Neural cell (in vitro differentiated cells): Measurements from ENCODE around the gene IKZF5. TPM values are rescaled to one million over a fixed set of nuclear protein-coding genes. Genes with fewer than 3 reads are reported as not detected.

Experiments
- H2AFZ ChIP-seq: fragments of 200-600, 300-800 bp; sonication (generic), shearing (Covaris generic); 2 replicates; pipeline ENCODE4 v1.6.0; 2014; ENCODE audit warnings: low read depth, mild to moderate bottlenecking, antibody characterized with exemption, low read length, moderate library complexity
- H3F3A ChIP-seq: fragments of 200-600 bp; shearing (Covaris generic); 2 replicates; pipeline ENCODE4 v1.6.1; 2016; ENCODE audit warnings: mild to moderate bottlenecking, moderate library complexity, mixed read lengths, antibody characterized with exemption, low read length; ENCODE audit not compliant: insufficient read depth, poor library complexity, severe bottlenecking
- H3K27ac ChIP-seq: fragments of 200-600, 300-800 bp; sonication (generic), shearing (Covaris generic); 2 replicates; pipeline ENCODE4 v1.5.1; 2014; ENCODE audit warnings: mild to moderate bottlenecking, low read length, moderate library complexity
- H3K27me3 ChIP-seq: fragments of 300-800, 200-600 bp; sonication (generic), shearing (Covaris generic); 2 replicates; pipeline ENCODE4 v1.6.0; 2014; ENCODE audit warnings: mild to moderate bottlenecking, low read depth, low read length, moderate library complexity; ENCODE audit not compliant: insufficient read depth
- H3K36me3 ChIP-seq: fragments of 300-800, 200-600 bp; sonication (generic), shearing (Covaris generic); 2 replicates; pipeline ENCODE4 v1.5.1; 2014; ENCODE audit warnings: mild to moderate bottlenecking, antibody characterized with exemption, low read length, moderate library complexity; ENCODE audit not compliant: insufficient read depth
- H3K4me2 ChIP-seq: fragments of 300-800, 200-600 bp; sonication (generic), shearing (Covaris generic); 2 replicates; pipeline ENCODE4 v1.6.0; 2014; ENCODE audit warnings: mild to moderate bottlenecking, low read length
- H3K4me3 ChIP-seq: fragments of 300-800, 200-600 bp; sonication (generic), shearing (Covaris generic); 2 replicates; pipeline ENCODE4 v1.5.1; 2014; ENCODE audit warnings: mild to moderate bottlenecking, low read length, moderate library complexity
- H3K79me2 ChIP-seq: fragments of 200-600 bp; shearing (Covaris generic); replicated peaks from 2 replicates; pipeline ENCODE4 v1.6.0; 2014; ENCODE audit warnings: mild to moderate bottlenecking, low read length, moderate library complexity; ENCODE audit not compliant: insufficient read depth
- H3K9ac ChIP-seq: fragments of 300-800, 200-600 bp; sonication (generic), shearing (Covaris generic); 2 replicates; pipeline ENCODE4 v1.6.1; 2016; ENCODE audit warnings: mild to moderate bottlenecking, low read length, mixed read lengths
- H3K9me2 ChIP-seq: fragments of 200-600 bp; shearing (Covaris generic); 2 replicates; pipeline ENCODE4 v1.6.1; 2016; ENCODE audit warnings: mild to moderate bottlenecking, low read length, mixed read lengths; ENCODE audit not compliant: insufficient read depth
- H3K9me3 ChIP-seq: fragments of 200-600, 300-800 bp; sonication (generic), shearing (Covaris generic); 2 replicates; pipeline ENCODE4 v1.6.1; 2016; ENCODE audit warnings: mild to moderate bottlenecking, mixed run types, low read length, moderate library complexity, mixed read lengths
- H4K20me1 ChIP-seq: fragments of 200-600 bp; shearing (Covaris generic); 2 replicates; pipeline ENCODE4 v1.6.1; 2016; ENCODE audit warnings: mild to moderate bottlenecking, mixed run types; ENCODE audit not compliant: insufficient read depth
- EP300 ChIP-seq: fragments of 450-650 bp; conservative IDR thresholded peaks from 2 replicates; pipeline ENCODE4 v1.6.1; 2014; ENCODE audit warnings: antibody characterized with exemption, mild to moderate bottlenecking, moderate library complexity; ENCODE audit not compliant: poor library complexity, severe bottlenecking
- EZH2 ChIP-seq: fragments of 200-600, 300-800 bp; shearing (Covaris generic), sonication (generic); IDR thresholded peaks from 2 replicates; pipeline ENCODE4 v1.6.1; 2014; ENCODE audit warnings: antibody characterized with exemption, low read length, borderline replicate concordance, mild to moderate bottlenecking; ENCODE audit not compliant: insufficient read depth, poor library complexity, severe bottlenecking
- MXI1 ChIP-seq: fragments of 450-650 bp; conservative IDR thresholded peaks from 2 replicates; pipeline ENCODE4 v1.6.1; 2014; ENCODE audit warnings: antibody characterized with exemption, mild to moderate bottlenecking; ENCODE audit not compliant: poor library complexity, severe bottlenecking
- POLR2AphosphoS5 ChIP-seq: IDR thresholded peaks from 2 replicates; pipeline ENCODE4 v1.6.1; 2012
- RAD21 ChIP-seq: fragments of 450-650 bp; conservative IDR thresholded peaks from 2 replicates; pipeline ENCODE4 v1.6.1; 2014; ENCODE audit warnings: antibody characterized with exemption, mild to moderate bottlenecking, moderate library complexity
- SMC3 ChIP-seq: fragments of 450-650 bp; conservative IDR thresholded peaks from 2 replicates; pipeline ENCODE4 v1.6.1; 2014; ENCODE audit warnings: antibody characterized with exemption, mild to moderate bottlenecking, moderate library complexity; ENCODE audit not compliant: poor library complexity
- TAF1 ChIP-seq: IDR thresholded peaks from 2 replicates; pipeline ENCODE4 v1.6.1; 2012; ENCODE audit warnings: low read depth
- polyA plus RNA-seq: library from polyadenylated mRNA; depleted of rRNA; stranded (reverse); fragments of >200 nt; gene quantifications from 2 replicates; pipeline ENCODE4 v1.2.3, GENCODE V29; 2014
- TF ChIP-seq, protein P1 (sequence below): fragments of 450-650 bp; IDR thresholded peaks from 2 replicates; pipeline ENCODE4 v1.5.1; 2014; ENCODE audit warnings: antibody characterized with exemption, mild to moderate bottlenecking, moderate library complexity; ENCODE audit not compliant: poor library complexity, severe bottlenecking
- TF ChIP-seq, protein P2 (sequence below): IDR thresholded peaks from 2 replicates; pipeline ENCODE4 v1.6.1; 2012; ENCODE audit warnings: borderline replicate concordance

The IKZF5 gene
- polyA plus RNA-seq, 1 donor from 2014 or later = 11.0 TPM

DNA sequence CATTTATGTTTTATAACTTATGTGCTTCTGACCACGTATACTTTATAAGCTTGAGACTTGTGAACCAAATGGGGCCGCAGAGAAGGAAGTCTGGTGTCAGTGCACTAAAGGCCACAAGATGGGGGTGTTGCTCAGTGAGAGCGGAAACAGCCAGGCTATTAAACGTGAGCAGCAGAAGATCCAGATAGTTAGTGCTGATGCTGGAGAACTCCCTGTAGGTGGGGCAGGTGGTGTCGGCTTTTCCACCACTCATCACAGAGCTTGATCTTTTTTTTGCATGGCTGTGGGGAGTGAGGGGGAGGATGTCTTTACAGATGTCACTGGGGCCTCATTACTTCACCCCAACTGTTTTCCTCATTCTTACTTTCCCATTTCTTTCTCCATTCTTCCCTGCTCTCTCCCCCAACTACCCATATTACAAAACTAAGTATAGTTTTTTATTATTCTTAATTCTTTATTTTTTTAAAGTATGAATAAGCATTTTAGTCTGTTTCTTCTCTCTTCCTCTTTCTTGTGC lies 34.9 kb upstream of the IKZF5 start:
- Histone ChIP-seq H4K20me1 (no peaks in the 10 kb centered on the region), H2AFZ (no peak overlapping the region), H3K4me3 (no peak overlapping the region), H3K79me2 (no peaks in the 10 kb centered on the region), H3K27ac (no peak overlapping the region), H3K9ac (no peak overlapping the region), H3K9me2 (no peaks in the 10 kb centered on the region), H3K4me2 (no peak overlapping the region), H3K9me3 (no peaks in the 10 kb centered on the region), H3K27me3 (no peaks in the 10 kb centered on the region), H3K36me3 (peaks cover 5% of the 10 kb centered on the region), H3F3A (no peaks in the 10 kb centered on the region)
- TF ChIP-seq POLR2AphosphoS5 (no peak), EZH2 (no peak), SMC3 (peak; percentile 92), EP300 (no peak), RAD21 (peak; percentile 91), MXI1 (no peak), TAF1 (no peak)
- TF ChIP-seq, protein P1, sequence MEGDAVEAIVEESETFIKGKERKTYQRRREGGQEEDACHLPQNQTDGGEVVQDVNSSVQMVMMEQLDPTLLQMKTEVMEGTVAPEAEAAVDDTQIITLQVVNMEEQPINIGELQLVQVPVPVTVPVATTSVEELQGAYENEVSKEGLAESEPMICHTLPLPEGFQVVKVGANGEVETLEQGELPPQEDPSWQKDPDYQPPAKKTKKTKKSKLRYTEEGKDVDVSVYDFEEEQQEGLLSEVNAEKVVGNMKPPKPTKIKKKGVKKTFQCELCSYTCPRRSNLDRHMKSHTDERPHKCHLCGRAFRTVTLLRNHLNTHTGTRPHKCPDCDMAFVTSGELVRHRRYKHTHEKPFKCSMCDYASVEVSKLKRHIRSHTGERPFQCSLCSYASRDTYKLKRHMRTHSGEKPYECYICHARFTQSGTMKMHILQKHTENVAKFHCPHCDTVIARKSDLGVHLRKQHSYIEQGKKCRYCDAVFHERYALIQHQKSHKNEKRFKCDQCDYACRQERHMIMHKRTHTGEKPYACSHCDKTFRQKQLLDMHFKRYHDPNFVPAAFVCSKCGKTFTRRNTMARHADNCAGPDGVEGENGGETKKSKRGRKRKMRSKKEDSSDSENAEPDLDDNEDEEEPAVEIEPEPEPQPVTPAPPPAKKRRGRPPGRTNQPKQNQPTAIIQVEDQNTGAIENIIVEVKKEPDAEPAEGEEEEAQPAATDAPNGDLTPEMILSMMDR = peak; percentile 89
- TF ChIP-seq, protein P2, sequence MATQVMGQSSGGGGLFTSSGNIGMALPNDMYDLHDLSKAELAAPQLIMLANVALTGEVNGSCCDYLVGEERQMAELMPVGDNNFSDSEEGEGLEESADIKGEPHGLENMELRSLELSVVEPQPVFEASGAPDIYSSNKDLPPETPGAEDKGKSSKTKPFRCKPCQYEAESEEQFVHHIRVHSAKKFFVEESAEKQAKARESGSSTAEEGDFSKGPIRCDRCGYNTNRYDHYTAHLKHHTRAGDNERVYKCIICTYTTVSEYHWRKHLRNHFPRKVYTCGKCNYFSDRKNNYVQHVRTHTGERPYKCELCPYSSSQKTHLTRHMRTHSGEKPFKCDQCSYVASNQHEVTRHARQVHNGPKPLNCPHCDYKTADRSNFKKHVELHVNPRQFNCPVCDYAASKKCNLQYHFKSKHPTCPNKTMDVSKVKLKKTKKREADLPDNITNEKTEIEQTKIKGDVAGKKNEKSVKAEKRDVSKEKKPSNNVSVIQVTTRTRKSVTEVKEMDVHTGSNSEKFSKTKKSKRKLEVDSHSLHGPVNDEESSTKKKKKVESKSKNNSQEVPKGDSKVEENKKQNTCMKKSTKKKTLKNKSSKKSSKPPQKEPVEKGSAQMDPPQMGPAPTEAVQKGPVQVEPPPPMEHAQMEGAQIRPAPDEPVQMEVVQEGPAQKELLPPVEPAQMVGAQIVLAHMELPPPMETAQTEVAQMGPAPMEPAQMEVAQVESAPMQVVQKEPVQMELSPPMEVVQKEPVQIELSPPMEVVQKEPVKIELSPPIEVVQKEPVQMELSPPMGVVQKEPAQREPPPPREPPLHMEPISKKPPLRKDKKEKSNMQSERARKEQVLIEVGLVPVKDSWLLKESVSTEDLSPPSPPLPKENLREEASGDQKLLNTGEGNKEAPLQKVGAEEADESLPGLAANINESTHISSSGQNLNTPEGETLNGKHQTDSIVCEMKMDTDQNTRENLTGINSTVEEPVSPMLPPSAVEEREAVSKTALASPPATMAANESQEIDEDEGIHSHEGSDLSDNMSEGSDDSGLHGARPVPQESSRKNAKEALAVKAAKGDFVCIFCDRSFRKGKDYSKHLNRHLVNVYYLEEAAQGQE = no peak

DNA sequence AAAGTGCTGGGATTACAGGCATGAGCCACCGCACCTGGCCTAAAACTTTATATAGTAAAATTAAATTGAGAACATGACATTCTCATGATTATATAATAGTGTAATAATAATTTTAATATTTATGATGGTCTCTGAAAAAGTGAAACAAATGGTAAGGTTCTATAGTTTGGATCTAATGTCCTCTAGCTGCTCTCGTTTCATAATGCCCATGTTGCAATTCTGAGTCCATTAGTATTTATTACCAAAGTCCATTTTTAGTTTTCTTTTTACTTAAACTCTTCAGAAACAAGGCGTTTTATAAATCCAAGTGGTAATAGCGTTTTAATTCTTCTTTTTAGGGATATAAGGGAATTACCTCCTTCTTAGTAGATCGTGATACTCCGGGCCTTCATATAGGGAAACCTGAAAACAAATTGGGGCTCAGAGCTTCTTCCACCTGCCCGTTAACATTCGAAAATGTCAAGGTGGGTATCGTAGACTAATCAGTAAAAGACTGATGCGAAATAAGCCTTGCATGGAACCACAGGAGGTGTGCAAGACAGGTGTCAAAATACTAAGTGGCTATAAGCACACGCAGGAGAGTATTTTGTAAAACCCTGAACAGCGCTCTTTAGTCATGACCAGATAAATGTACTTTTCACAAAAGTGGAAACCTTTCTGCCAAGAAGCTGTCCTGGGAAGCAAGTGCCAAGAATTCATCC lies 34.3 kb upstream of the IKZF5 start:
- H3K9me2 ChIP-seq = no peaks in the 10 kb centered on the region
- H3K36me3 ChIP-seq = peaks cover 5% of the 10 kb centered on the region
- H3K79me2 ChIP-seq = no peaks in the 10 kb centered on the region
- H2AFZ ChIP-seq = no peak overlapping the region
- no peak for TF ChIP-seq MXI1
- TF ChIP-seq RAD21 = no peak
- no peak for TF ChIP-seq SMC3
- no peak for TF ChIP-seq EP300
- TF ChIP-seq EZH2 = no peak
- TF ChIP-seq POLR2AphosphoS5 = no peak
- TF ChIP-seq, protein P1 = no peak
- TF ChIP-seq TAF1 = no peak
- no peak overlapping the region for H3K4me2 ChIP-seq
- no peaks in the 10 kb centered on the region for H3K9me3 ChIP-seq
- no peak overlapping the region for H3K9ac ChIP-seq
- no peaks in the 10 kb centered on the region for H3K27me3 ChIP-seq
- no peak overlapping the region for H3K27ac ChIP-seq
- no peaks in the 10 kb centered on the region for H4K20me1 ChIP-seq
- H3F3A ChIP-seq = no peaks in the 10 kb centered on the region
- H3K4me3 ChIP-seq = no peak overlapping the region
